ENCODE results near the gene PLEKHG1.
A peak's percentile ranks its signal among the peaks of the same experiment; 100 is the strongest.

The PLEKHG1 gene

DNA sequence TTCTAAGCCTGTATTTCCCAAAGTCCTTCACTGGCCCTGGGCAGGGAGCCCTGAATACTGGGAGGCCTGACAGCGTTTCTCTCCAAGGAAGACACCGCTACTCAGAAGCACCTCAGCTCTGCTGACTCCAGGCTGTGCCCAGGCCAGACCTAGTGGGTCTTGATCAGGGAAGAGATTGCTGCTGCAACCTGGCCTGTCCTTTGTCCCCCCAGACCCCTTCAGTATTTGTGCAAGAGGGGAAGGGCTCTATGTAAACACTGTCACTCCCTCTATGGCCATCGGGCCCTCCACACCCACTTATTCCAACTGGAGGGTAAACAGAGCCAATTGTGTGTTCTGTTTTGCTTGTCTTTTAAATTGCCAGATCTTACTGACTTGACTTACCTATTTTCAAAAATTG, 20.6 kb downstream of the PLEKHG1 start:
- H3K4me3 ChIP-seq (ENCODE audit: low read length, poor library complexity, severe bottlenecking) = no peak overlapping the region
- H3K36me3 ChIP-seq (ENCODE audit: insufficient read depth, low read length) = 0 out of 2 replicates have a peak, but pooled peaks cover 3% of the 10 kb centered on the region
- peaks cover 81% of the 10 kb centered on the region for H3K79me2 ChIP-seq (ENCODE audit: insufficient read depth, low read length)
- H2AFZ ChIP-seq (ENCODE audit: low read length) = no peak overlapping the region
- no peaks in the 10 kb centered on the region for H3K27me3 ChIP-seq (ENCODE audit: insufficient read depth, low read length, poor library complexity, severe bottlenecking)
- peaks cover 19% of the 10 kb centered on the region for H3F3A ChIP-seq (ENCODE audit: low read depth)
- no peaks in the 10 kb centered on the region for H3K9me3 ChIP-seq (ENCODE audit: insufficient read depth, low read depth, low read length)
- H3K9ac ChIP-seq (ENCODE audit: low read depth, low read length, poor library complexity, severe bottlenecking) = peak overlapping the region; percentile 42
- H4K20me1 ChIP-seq (ENCODE audit: insufficient read depth, low read length, poor library complexity, severe bottlenecking) = no peaks in the 10 kb centered on the region
- TF ChIP-seq, protein P1, sequence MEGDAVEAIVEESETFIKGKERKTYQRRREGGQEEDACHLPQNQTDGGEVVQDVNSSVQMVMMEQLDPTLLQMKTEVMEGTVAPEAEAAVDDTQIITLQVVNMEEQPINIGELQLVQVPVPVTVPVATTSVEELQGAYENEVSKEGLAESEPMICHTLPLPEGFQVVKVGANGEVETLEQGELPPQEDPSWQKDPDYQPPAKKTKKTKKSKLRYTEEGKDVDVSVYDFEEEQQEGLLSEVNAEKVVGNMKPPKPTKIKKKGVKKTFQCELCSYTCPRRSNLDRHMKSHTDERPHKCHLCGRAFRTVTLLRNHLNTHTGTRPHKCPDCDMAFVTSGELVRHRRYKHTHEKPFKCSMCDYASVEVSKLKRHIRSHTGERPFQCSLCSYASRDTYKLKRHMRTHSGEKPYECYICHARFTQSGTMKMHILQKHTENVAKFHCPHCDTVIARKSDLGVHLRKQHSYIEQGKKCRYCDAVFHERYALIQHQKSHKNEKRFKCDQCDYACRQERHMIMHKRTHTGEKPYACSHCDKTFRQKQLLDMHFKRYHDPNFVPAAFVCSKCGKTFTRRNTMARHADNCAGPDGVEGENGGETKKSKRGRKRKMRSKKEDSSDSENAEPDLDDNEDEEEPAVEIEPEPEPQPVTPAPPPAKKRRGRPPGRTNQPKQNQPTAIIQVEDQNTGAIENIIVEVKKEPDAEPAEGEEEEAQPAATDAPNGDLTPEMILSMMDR (conservative IDR thresholded peaks at IDR 0.05; ENCODE audit: low read length) = no peak
- no peaks in the 10 kb centered on the region for H3K9me2 ChIP-seq (replicated peaks; ENCODE audit: low read depth, low read length)
- no peak overlapping the region for H3K4me2 ChIP-seq (ENCODE audit: low read depth, low read length, poor library complexity, severe bottlenecking)
- peaks cover 89% of the 10 kb centered on the region for H3K4me1 ChIP-seq (ENCODE audit: insufficient read depth, low read length, poor library complexity, severe bottlenecking)

DNA sequence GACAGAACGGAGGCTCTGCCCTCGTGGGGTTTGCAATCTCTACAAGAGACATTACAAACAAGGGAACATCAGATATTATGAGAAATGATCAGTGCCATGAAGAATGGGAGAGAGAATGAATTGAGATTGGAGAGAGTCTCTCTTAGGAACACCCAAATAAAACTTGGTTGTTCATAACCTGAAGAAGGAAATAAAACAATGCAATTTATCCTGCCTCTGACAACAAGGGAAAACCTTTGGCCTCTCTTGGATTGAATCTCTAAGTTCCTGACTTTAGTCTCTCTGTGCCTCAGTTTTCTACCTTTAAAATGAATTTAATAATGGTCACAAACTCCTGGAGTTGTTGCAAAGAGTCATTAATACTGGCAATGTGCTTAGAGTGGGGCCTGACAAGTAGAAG, 21.1 kb downstream of the PLEKHG1 start:
- H3K4me2 ChIP-seq (ENCODE audit: low read depth, low read length, poor library complexity, severe bottlenecking) = no peak overlapping the region
- no peak overlapping the region for H2AFZ ChIP-seq (ENCODE audit: low read length)
- peaks cover 85% of the 10 kb centered on the region for H3K4me1 ChIP-seq (ENCODE audit: insufficient read depth, low read length, poor library complexity, severe bottlenecking)
- H3K27me3 ChIP-seq (ENCODE audit: insufficient read depth, low read length, poor library complexity, severe bottlenecking) = no peaks in the 10 kb centered on the region
- H3F3A ChIP-seq (ENCODE audit: low read depth) = peaks cover 19% of the 10 kb centered on the region
- peak overlapping the region; percentile 42 for H3K9ac ChIP-seq (ENCODE audit: low read depth, low read length, poor library complexity, severe bottlenecking)
- no peaks in the 10 kb centered on the region for H3K9me3 ChIP-seq (ENCODE audit: insufficient read depth, low read depth, low read length)
- no peak overlapping the region for H3K4me3 ChIP-seq (ENCODE audit: low read length, poor library complexity, severe bottlenecking)
- peaks cover 81% of the 10 kb centered on the region for H3K79me2 ChIP-seq (ENCODE audit: insufficient read depth, low read length)
- H4K20me1 ChIP-seq (ENCODE audit: insufficient read depth, low read length, poor library complexity, severe bottlenecking) = no peaks in the 10 kb centered on the region
- H3K9me2 ChIP-seq (replicated peaks; ENCODE audit: low read depth, low read length) = no peaks in the 10 kb centered on the region
- H3K36me3 ChIP-seq (ENCODE audit: insufficient read depth, low read length) = 0 out of 2 replicates have a peak, but pooled peaks cover 3% of the 10 kb centered on the region
- TF ChIP-seq, protein P1 (conservative IDR thresholded peaks at IDR 0.05; ENCODE audit: low read length) = no peak
- TF ChIP-seq EZH2phosphoT487 (IDR thresholded peaks at IDR 0.05; ENCODE audit: borderline replicate concordance) = no peak

DNA sequence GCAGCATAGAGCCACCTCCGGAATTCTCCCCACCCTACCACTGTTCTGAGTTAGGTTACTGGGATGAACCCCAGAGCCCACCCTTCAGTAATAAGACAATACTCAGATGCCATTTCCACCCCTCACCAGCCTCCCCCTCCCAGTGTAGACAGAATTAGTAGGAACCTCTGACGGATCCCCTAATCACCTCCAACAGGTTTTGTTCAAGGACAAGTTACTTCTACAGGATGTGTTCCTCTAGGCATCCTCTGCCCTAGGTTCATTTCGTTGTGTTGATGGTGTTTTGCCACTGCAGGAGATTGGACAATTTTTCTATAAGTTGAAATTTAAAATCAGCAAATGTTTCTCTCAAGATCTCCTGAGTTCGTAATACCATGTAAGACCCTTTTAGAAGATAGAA, 22.8 kb downstream of the PLEKHG1 start:
- H3K36me3 ChIP-seq (ENCODE audit: insufficient read depth, low read length) = peaks cover 13% of the 10 kb centered on the region; the same call in 1 of the 2 replicates

More for the DNA sequence above, 22.8 kb downstream of the PLEKHG1 start:
- Histone ChIP-seq H3K4me1 (ENCODE audit: insufficient read depth, low read length, poor library complexity, severe bottlenecking) (peaks cover 74% of the 10 kb centered on the region), H3K79me2 (ENCODE audit: insufficient read depth, low read length) (peaks cover 81% of the 10 kb centered on the region), H3K4me2 (ENCODE audit: low read depth, low read length, poor library complexity, severe bottlenecking) (peak overlapping the region; percentile 66), H2AFZ (ENCODE audit: low read length) (no peak overlapping the region), H3K9me3 (ENCODE audit: insufficient read depth, low read depth, low read length) (no peaks in the 10 kb centered on the region), H3K27me3 (ENCODE audit: insufficient read depth, low read length, poor library complexity, severe bottlenecking) (no peaks in the 10 kb centered on the region), H4K20me1 (ENCODE audit: insufficient read depth, low read length, poor library complexity, severe bottlenecking) (no peaks in the 10 kb centered on the region), H3K9me2 (replicated peaks; ENCODE audit: low read depth, low read length) (no peaks in the 10 kb centered on the region), H3K4me3 (ENCODE audit: low read length, poor library complexity, severe bottlenecking) (peak overlapping the region; percentile 48), H3F3A (ENCODE audit: low read depth) (peaks cover 19% of the 10 kb centered on the region), H3K9ac (ENCODE audit: low read depth, low read length, poor library complexity, severe bottlenecking) (peak overlapping the region; percentile 55)
- TF ChIP-seq, protein P1 (conservative IDR thresholded peaks at IDR 0.05; ENCODE audit: low read length) = no peak
- TF ChIP-seq EZH2phosphoT487 (IDR thresholded peaks at IDR 0.05; ENCODE audit: borderline replicate concordance) = no peak

Data from Loucy (cell line).